Ascending aorta (tissue), 2 donors: ENCODE data around the gene SLC29A1. TPM values are rescaled to one million over a fixed set of nuclear protein-coding genes. Genes with fewer than 3 reads are reported as not detected.

ENCODE experiments used
- DNase-seq, 2 donors: peaks; one replicate each; pipeline ENCODE4 v3.0.0-alpha.2; 2019; ENCODE audit warnings: low spot score in 2 of 2
- H3K27ac ChIP-seq, 2 donors: fragments of 200-600 bp; sonication (generic); one replicate each; pipeline ENCODE4 v1.5.1; 2016 to 2017; ENCODE audit warnings: mild to moderate bottlenecking in 1 of 2
- H3K27me3 ChIP-seq: fragments of 200-600 bp; sonication (generic); one replicate; pipeline ENCODE4 v1.5.1; 2017
- H3K36me3 ChIP-seq, 2 donors: fragments of 200-600 bp; sonication (generic); one replicate each; pipeline ENCODE4 v1.5.1; 2016
- H3K4me1 ChIP-seq, 2 donors: fragments of 200-600 bp; sonication (generic); one replicate each; pipeline ENCODE4 v1.5.1; 2016 to 2017; ENCODE audit warnings: mild to moderate bottlenecking in 1 of 2
- H3K4me3 ChIP-seq, 2 donors: fragments of 200-600 bp; sonication (generic); one replicate each; pipeline ENCODE4 v1.5.1; 2016 to 2017; ENCODE audit warnings: mild to moderate bottlenecking in 1 of 2
- H3K9me3 ChIP-seq, 2 donors: fragments of 200-600 bp; sonication (generic); one replicate each; pipeline ENCODE4 v1.5.1; 2016
- CTCF ChIP-seq, 3 experiments: fragments of 200-600 bp in 2 of 3; fragments of 450-650 bp in 1 of 3; sonication (generic) in 2 of 3; IDR thresholded peaks; one replicate each; pipeline ENCODE4 v1.5.1; 2016 to 2019; ENCODE audit warnings: antibody characterized with exemption in 3 of 3, mild to moderate bottlenecking in 1 of 3, moderate library complexity in 1 of 3
- intact Hi-C: fragments of 100-400 bp; cut with DNase I; formaldehyde crosslinking; loops from one replicate; pipeline ENCODE4 v1.15.1; 2023
- total RNA-seq: library from RNA; depleted of rRNA; stranded (reverse); fragments of >200 nt; gene quantifications from one replicate; pipeline ENCODE4 v1.1.0, GENCODE V29; 2016

SLC29A1 gene
- total RNA-seq, 1 donor from 2014 or later = 224 TPM

- no peaks in the 10 kb centered on the region for H3K27me3 ChIP-seq
- DNase-seq = no peak
These were observed 20.2 kb upstream of the SLC29A1 start for GRCh38 chr6:44202972-44203750.

GRCh38 chr6:44203955-44204354, 19.4 kb upstream of the SLC29A1 start:
- Histone ChIP-seq H3K36me3 (no peaks in the 10 kb centered on the region), H3K4me1 (peaks cover 0 to 7% of the 10 kb centered on the region in 2 donors), H3K27ac (no peak overlapping the region), H3K27me3 (no peaks in the 10 kb centered on the region), H3K9me3 (no peaks in the 10 kb centered on the region), H3K4me3 (no peak overlapping the region)
- TF ChIP-seq CTCF (IDR thresholded peaks at IDR 0.05) = no peak
- intact Hi-C loops = no loop called here
- no peak for DNase-seq

More at GRCh38 chr6:44202972-44203750, 20.2 kb upstream of the SLC29A1 start:
- Histone ChIP-seq H3K36me3 (no peaks in the 10 kb centered on the region), H3K9me3 (no peaks in the 10 kb centered on the region), H3K27ac (peak overlapping the region in 1 of 2 donors; percentile 40), H3K4me1 (peaks cover 0 to 10% of the 10 kb centered on the region in 2 donors), H3K4me3 (no peak overlapping the region)
- TF ChIP-seq CTCF (IDR thresholded peaks at IDR 0.05) = no peak
- intact Hi-C loops = no loop called here

GRCh38 chr6:44207966-44208365, 15.4 kb upstream of the SLC29A1 start:
- TF ChIP-seq CTCF (IDR thresholded peaks at IDR 0.05) = no peak
- no peaks in the 10 kb centered on the region for H3K27me3 ChIP-seq
- no peaks in the 10 kb centered on the region for H3K4me1 ChIP-seq
- H3K36me3 ChIP-seq = no peaks in the 10 kb centered on the region
- no peak for DNase-seq
- no peaks in the 10 kb centered on the region for H3K9me3 ChIP-seq
- no peak overlapping the region for H3K4me3 ChIP-seq
- no peak overlapping the region for H3K27ac ChIP-seq
- intact Hi-C loops = no loop called here

- H3K36me3 ChIP-seq = no peaks in the 10 kb centered on the region
- no peak overlapping the region for H3K27ac ChIP-seq
- TF ChIP-seq CTCF (IDR thresholded peaks at IDR 0.05) = no peak
- no peak overlapping the region for H3K4me3 ChIP-seq
- H3K4me1 ChIP-seq = no peaks in the 10 kb centered on the region
- no peaks in the 10 kb centered on the region for H3K27me3 ChIP-seq
- H3K9me3 ChIP-seq = no peaks in the 10 kb centered on the region
- no peak for DNase-seq
- intact Hi-C loops = no loop called here
These were observed 12.1 kb upstream of the SLC29A1 start for GRCh38 chr6:44211284-44211683.

- no peak for DNase-seq
- no peak overlapping the region for H3K4me3 ChIP-seq
- H3K27ac ChIP-seq = no peak overlapping the region
- H3K4me1 ChIP-seq = peaks cover 6 to 23% of the 10 kb centered on the region in 2 donors
- no peaks in the 10 kb centered on the region for H3K9me3 ChIP-seq
- intact Hi-C loops = no loop called here
- no peaks in the 10 kb centered on the region for H3K36me3 ChIP-seq
- TF ChIP-seq CTCF (IDR thresholded peaks at IDR 0.05) = no peak
- H3K27me3 ChIP-seq = no peaks in the 10 kb centered on the region
These were observed 9.1 kb upstream of the SLC29A1 start for GRCh38 chr6:44214307-44214706.
